ENCODE measurements around the gene OR56A3.

The OR56A3 gene

GRCh38 chr11:5928271-5928670 is 13.8 kb upstream of the OR56A3 start:
- DNase-seq (ENCODE audit: extremely low read depth, low read depth): no peak
- H3K4me3 ChIP-seq (replicated peaks; ENCODE audit: low read depth, low read length): no peak overlapping the region
- TF ChIP-seq, protein P1, sequence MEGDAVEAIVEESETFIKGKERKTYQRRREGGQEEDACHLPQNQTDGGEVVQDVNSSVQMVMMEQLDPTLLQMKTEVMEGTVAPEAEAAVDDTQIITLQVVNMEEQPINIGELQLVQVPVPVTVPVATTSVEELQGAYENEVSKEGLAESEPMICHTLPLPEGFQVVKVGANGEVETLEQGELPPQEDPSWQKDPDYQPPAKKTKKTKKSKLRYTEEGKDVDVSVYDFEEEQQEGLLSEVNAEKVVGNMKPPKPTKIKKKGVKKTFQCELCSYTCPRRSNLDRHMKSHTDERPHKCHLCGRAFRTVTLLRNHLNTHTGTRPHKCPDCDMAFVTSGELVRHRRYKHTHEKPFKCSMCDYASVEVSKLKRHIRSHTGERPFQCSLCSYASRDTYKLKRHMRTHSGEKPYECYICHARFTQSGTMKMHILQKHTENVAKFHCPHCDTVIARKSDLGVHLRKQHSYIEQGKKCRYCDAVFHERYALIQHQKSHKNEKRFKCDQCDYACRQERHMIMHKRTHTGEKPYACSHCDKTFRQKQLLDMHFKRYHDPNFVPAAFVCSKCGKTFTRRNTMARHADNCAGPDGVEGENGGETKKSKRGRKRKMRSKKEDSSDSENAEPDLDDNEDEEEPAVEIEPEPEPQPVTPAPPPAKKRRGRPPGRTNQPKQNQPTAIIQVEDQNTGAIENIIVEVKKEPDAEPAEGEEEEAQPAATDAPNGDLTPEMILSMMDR (IDR thresholded peaks at IDR 0.05; ENCODE audit: low read depth, low read length, missing control alignments): no peak

GRCh38 chr11:5928811-5929210 is 13.2 kb upstream of the OR56A3 start:
- no peak for DNase-seq (ENCODE audit: extremely low read depth, low read depth)
- TF ChIP-seq, protein P1 (IDR thresholded peaks at IDR 0.05; ENCODE audit: low read depth, low read length, missing control alignments): no peak
- H3K4me3 ChIP-seq (replicated peaks; ENCODE audit: low read depth, low read length): no peak overlapping the region

GRCh38 chr11:5929571-5930368 is 12.3 kb upstream of the OR56A3 start:
- TF ChIP-seq, protein P1 (IDR thresholded peaks at IDR 0.05; ENCODE audit: low read depth, low read length, missing control alignments): no peak
- DNase-seq (ENCODE audit: extremely low read depth, low read depth): no peak
- no peak overlapping the region for H3K4me3 ChIP-seq (replicated peaks; ENCODE audit: low read depth, low read length)

- no peak overlapping the region for H3K4me3 ChIP-seq (replicated peaks; ENCODE audit: low read depth, low read length)
- TF ChIP-seq, protein P1 (IDR thresholded peaks at IDR 0.05; ENCODE audit: low read depth, low read length, missing control alignments): no peak
- no peak for DNase-seq (ENCODE audit: extremely low read depth, low read depth)
Observed at GRCh38 chr11:5930614-5931013, 11.4 kb upstream of the OR56A3 start.

DNA sequence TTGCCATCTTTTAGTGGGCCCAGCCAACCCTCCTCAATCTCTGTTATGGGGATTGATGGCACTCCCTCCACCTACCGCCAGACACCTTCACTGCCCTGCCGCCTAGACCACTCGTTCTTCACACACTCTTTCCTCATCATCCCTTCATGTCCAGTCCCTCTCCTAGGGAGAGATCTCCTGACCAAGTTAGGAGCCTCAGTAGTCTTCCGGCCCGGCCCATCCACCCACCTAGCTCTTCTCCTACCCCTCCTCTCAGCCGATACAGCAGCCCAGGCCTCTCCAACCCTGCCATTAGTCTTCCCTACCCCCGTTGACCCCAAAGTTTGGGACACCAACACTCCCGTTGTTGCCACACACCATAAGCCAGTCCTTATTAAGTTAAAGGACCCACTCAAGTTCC is 11.0 kb upstream of the OR56A3 start:
- TF ChIP-seq, protein P1 (IDR thresholded peaks at IDR 0.05; ENCODE audit: low read depth, low read length, missing control alignments): no peak
- no peak for DNase-seq (ENCODE audit: extremely low read depth, low read depth)

GRCh38 chr11:5932671-5933070 is 9.4 kb upstream of the OR56A3 start:
- TF ChIP-seq, protein P1 (IDR thresholded peaks at IDR 0.05; ENCODE audit: low read depth, low read length, missing control alignments): no peak
- DNase-seq (ENCODE audit: extremely low read depth, low read depth): no peak
- H3K4me3 ChIP-seq (replicated peaks; ENCODE audit: low read depth, low read length): no peak overlapping the region

More for the DNA sequence above, 11.0 kb upstream of the OR56A3 start:
- no peak overlapping the region for H3K4me3 ChIP-seq (replicated peaks; ENCODE audit: low read depth, low read length)
